H9 (cell line): ENCODE measurements around the gene DNAJC8. TPM values are rescaled to one million over a fixed set of nuclear protein-coding genes. Genes with fewer than 3 reads are reported as not detected.

Experiments
- DNase-seq: peaks from one replicate; pipeline ENCODE4 v3.0.0-alpha.2; 2017
- H2AFZ ChIP-seq: one replicate; pipeline ENCODE4 v1.6.1; 2013; ENCODE audit warnings: mild to moderate bottlenecking, low read length, control low read depth, moderate library complexity
- H2AK5ac ChIP-seq: 2 replicates; pipeline ENCODE4 v1.6.1; 2013; ENCODE audit warnings: low read length, control low read depth, mixed read lengths; ENCODE audit not compliant: insufficient read length
- H2BK120ac ChIP-seq: one replicate; pipeline ENCODE4 v1.6.1; 2013; ENCODE audit warnings: low read depth, mild to moderate bottlenecking, low read length, control low read depth, inconsistent platforms; ENCODE audit not compliant: poor library complexity, severe bottlenecking
- H2BK12ac ChIP-seq: 2 replicates; pipeline ENCODE4 v1.6.1; 2013; ENCODE audit warnings: low read length, control low read depth, mixed read lengths, low read depth; ENCODE audit not compliant: insufficient read length
- H2BK15ac ChIP-seq: 2 replicates; pipeline ENCODE4 v1.6.1; 2013; ENCODE audit warnings: low read depth, low read length, control low read depth
- H2BK20ac ChIP-seq: one replicate; pipeline ENCODE4 v1.6.1; 2013; ENCODE audit warnings: low read depth, mild to moderate bottlenecking, low read length, control low read depth, inconsistent platforms; ENCODE audit not compliant: poor library complexity, severe bottlenecking
- H2BK5ac ChIP-seq: 2 replicates; pipeline ENCODE4 v1.6.1; 2013; ENCODE audit warnings: low read length, control low read depth, mixed read lengths; ENCODE audit not compliant: insufficient read length
- H3K14ac ChIP-seq: 2 replicates; pipeline ENCODE4 v1.6.1; 2013; ENCODE audit warnings: low read length, control low read depth; ENCODE audit not compliant: insufficient read depth
- H3K18ac ChIP-seq: 2 replicates; pipeline ENCODE4 v1.6.1; 2013; ENCODE audit warnings: low read depth, mild to moderate bottlenecking, mixed read lengths, low read length, control low read depth; ENCODE audit not compliant: insufficient read length
- H3K23ac ChIP-seq: 2 replicates; pipeline ENCODE4 v1.6.1; 2013; ENCODE audit warnings: low read length, control low read depth, mixed read lengths, low read depth; ENCODE audit not compliant: insufficient read length
- H3K23me2 ChIP-seq: 2 replicates; pipeline ENCODE4 v1.6.1; 2013; ENCODE audit warnings: low read depth, mild to moderate bottlenecking, mixed read lengths, low read length, control low read depth; ENCODE audit not compliant: insufficient read length, poor library complexity, severe bottlenecking
- H3K27ac ChIP-seq: 2 replicates; pipeline ENCODE4 v1.5.1; 2013; ENCODE audit warnings: low read length, control low read depth, mixed read lengths, low read depth; ENCODE audit not compliant: insufficient read length
- H3K27me3 ChIP-seq: 2 replicates; pipeline ENCODE4 v1.6.1; 2013; ENCODE audit warnings: low read length, control low read depth, inconsistent platforms; ENCODE audit not compliant: insufficient read depth
- H3K4ac ChIP-seq: 2 replicates; pipeline ENCODE4 v1.6.1; 2013; ENCODE audit warnings: low read depth, mild to moderate bottlenecking, control low read depth, inconsistent platforms, low read length, moderate library complexity
- H3K4me1 ChIP-seq: 2 replicates; pipeline ENCODE4 v1.6.1; 2013; ENCODE audit warnings: low read length, control low read depth, inconsistent platforms; ENCODE audit not compliant: insufficient read depth
- H3K4me2 ChIP-seq: 2 replicates; pipeline ENCODE4 v1.6.1; 2013; ENCODE audit warnings: low read length, control low read depth, mixed read lengths; ENCODE audit not compliant: insufficient read length, insufficient read depth
- H3K56ac ChIP-seq: 2 replicates; pipeline ENCODE4 v1.6.1; 2013; ENCODE audit warnings: low read depth, mild to moderate bottlenecking, mixed read lengths, low read length, control low read depth; ENCODE audit not compliant: insufficient read length
- H3K79me1 ChIP-seq: 2 replicates; pipeline ENCODE4 v1.6.1; 2013; ENCODE audit warnings: low read depth, mild to moderate bottlenecking, moderate library complexity, low read length, control low read depth, inconsistent platforms; ENCODE audit not compliant: insufficient read depth, poor library complexity, severe bottlenecking
- H3K79me2 ChIP-seq: 2 replicates; pipeline ENCODE4 v1.6.1; 2013; ENCODE audit warnings: low read length, control low read depth, inconsistent platforms; ENCODE audit not compliant: insufficient read depth
- H3K9ac ChIP-seq: 2 replicates; pipeline ENCODE4 v1.6.1; 2013; ENCODE audit warnings: low read length, control low read depth, mixed read lengths; ENCODE audit not compliant: insufficient read length; ENCODE audit errors: extremely low read depth
- H3K9me3 ChIP-seq: one replicate; pipeline ENCODE4 v1.6.1; 2013; ENCODE audit warnings: low read depth, low read length, inconsistent platforms; ENCODE audit not compliant: control insufficient read depth
- H3T11ph ChIP-seq: one replicate; pipeline ENCODE4 v1.6.1; 2013; ENCODE audit warnings: mild to moderate bottlenecking, low read length, control low read depth, inconsistent platforms
- H4K20me1 ChIP-seq: one replicate; pipeline ENCODE4 v1.6.1; 2013; ENCODE audit not compliant: control insufficient read depth, insufficient read length, insufficient read depth
- H4K5ac ChIP-seq: 2 replicates; pipeline ENCODE4 v1.6.1; 2013; ENCODE audit warnings: low read depth, mild to moderate bottlenecking, mixed read lengths, low read length, control low read depth; ENCODE audit not compliant: insufficient read length
- H4K8ac ChIP-seq: replicated peaks from 2 replicates; pipeline ENCODE4 v1.6.1; 2013; ENCODE audit warnings: low read length, control low read depth, mixed read lengths, low read depth; ENCODE audit not compliant: insufficient read length
- H4K91ac ChIP-seq: 2 replicates; pipeline ENCODE4 v1.6.1; 2013; ENCODE audit warnings: low read depth, mild to moderate bottlenecking, moderate library complexity, mixed read lengths, low read length, control low read depth; ENCODE audit not compliant: insufficient read length
- H3K27ac Mint-ChIP-seq, 3 experiments: 2 replicates in 2 of 3; 3 replicates in 1 of 3; pipeline ENCODE4 v1.8.0; 2020 to 2021; ENCODE audit warnings: mixed read lengths in 3 of 3, mild to moderate bottlenecking in 1 of 3, moderate library complexity in 1 of 3
- H3K27me3 Mint-ChIP-seq: 2 replicates; pipeline ENCODE4 v1.8.0; 2021; ENCODE audit warnings: low read depth, mild to moderate bottlenecking, moderate library complexity, mixed read lengths
- H3K36me3 Mint-ChIP-seq, 3 experiments: 2 replicates in 2 of 3; 3 replicates in 1 of 3; pipeline ENCODE4 v1.8.0; 2020 to 2021; ENCODE audit warnings: low read depth in 3 of 3, mixed read lengths in 3 of 3; ENCODE audit not compliant: insufficient read depth in 1 of 3
- H3K4me1 Mint-ChIP-seq, 2 experiments: 2 replicates each; pipeline ENCODE4 v1.8.0; 2020; ENCODE audit warnings: mixed read lengths in 2 of 2
- H3K4me3 Mint-ChIP-seq, 2 experiments: 2 replicates in 1 of 2; 3 replicates in 1 of 2; pipeline ENCODE4 v1.8.0; 2020 to 2021; ENCODE audit warnings: mild to moderate bottlenecking in 2 of 2, mixed read lengths in 2 of 2, moderate library complexity in 1 of 2
- H3K9me3 Mint-ChIP-seq, 2 experiments: 2 replicates in 1 of 2; 3 replicates in 1 of 2; pipeline ENCODE4 v1.8.0; 2020; ENCODE audit warnings: mild to moderate bottlenecking in 2 of 2, mixed read lengths in 2 of 2, moderate library complexity in 1 of 2
- WGBS: extraction: QIAGEN DNeasy Blood & Tissue Kit; methylation state at CpG from one replicate; pipeline ENCODE4 v1.1.7; 2013; ENCODE audit warnings: missing lambda C conversion rate, low lambda C conversion rate, mixed read lengths; ENCODE audit not compliant: insufficient read length; ENCODE audit errors: extremely low coverage; 5-methylcytosine and 5-hydroxymethylcytosine counted together
- total RNA-seq: library from RNA; stranded (reverse); gene quantifications from 2 replicates; pipeline ENCODE4 v1.2.1, GENCODE V29; 2021
- TF ChIP-seq, protein P1 (sequence below): fragments of 200-600 bp; sonication (generic); conservative IDR thresholded peaks from 3 replicates; pipeline ENCODE4 v1.8.0; 2021; ENCODE audit warnings: antibody characterized with exemption, mild to moderate bottlenecking

DNAJC8 gene
- total RNA-seq, 1 experiment from 2014 or later, result 132 TPM

DNA sequence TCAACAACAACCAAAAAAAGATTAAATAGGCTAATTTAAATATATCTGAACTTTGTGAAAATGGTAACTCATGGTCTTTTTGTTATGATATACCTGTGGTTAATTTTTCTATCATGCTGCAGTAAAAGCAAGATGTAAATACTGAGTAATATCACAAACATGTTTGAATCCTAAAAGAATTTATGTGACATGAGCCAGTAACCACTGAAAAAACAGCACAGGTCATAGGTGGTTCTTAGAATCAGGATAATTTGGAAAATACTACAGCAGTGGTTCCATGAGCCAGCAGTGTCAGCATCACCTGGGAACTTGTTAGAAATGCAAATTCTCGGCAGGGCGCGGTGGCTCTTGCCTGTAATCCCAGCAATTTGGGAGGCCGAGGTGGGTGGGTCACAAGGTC lies 7.2 kb upstream of the DNAJC8 start:
- WGBS, result no CpG with 5 or more reads among the region's 4 CpGs
- Histone ChIP-seq H2BK20ac (no peak overlapping the region), H3K14ac (no peak overlapping the region), H3K23me2 (peaks cover 11% of the 10 kb centered on the region), H3K18ac (no peak overlapping the region), H2BK5ac (no peak overlapping the region), H4K5ac (no peak overlapping the region), H2BK15ac (no peak overlapping the region), H4K20me1 (no peaks in the 10 kb centered on the region), H3K56ac (no peak overlapping the region), H3K9ac (no peak overlapping the region), H3K79me2 (peaks cover 6% of the 10 kb centered on the region; the same call in 1 of the 2 replicates), H4K91ac (no peak overlapping the region), H3K27me3 (no peaks in the 10 kb centered on the region), H2BK120ac (no peak overlapping the region), H3K4me2 (no peak overlapping the region), H2AFZ (no peak overlapping the region), H3K23ac (no peak overlapping the region), H3T11ph (no peak overlapping the region), H2BK12ac (no peak overlapping the region), H3K4ac (no peak overlapping the region), H4K8ac (no peak overlapping the region), H3K79me1 (peaks cover 5% of the 10 kb centered on the region), H3K27ac (no peak overlapping the region), H2AK5ac (no peak overlapping the region), H3K4me1 (no peaks in the 10 kb centered on the region), H3K9me3 (no peaks in the 10 kb centered on the region)
- DNase-seq, result no peak
- Mint-ChIP-seq H3K4me1 (peaks cover 0 to 3% of the 10 kb centered on the region in 2 experiments; a peak in 1 of 4 replicates), H3K27me3 (no peaks in the 10 kb centered on the region), H3K9me3 (no peaks in the 10 kb centered on the region), H3K27ac (no peak overlapping the region; a peak in 1 of 7 replicates), H3K36me3 (peaks cover 0 to 2% (median 0%) of the 10 kb centered on the region in 3 experiments; a peak in 1 of 7 replicates), H3K4me3 (no peak overlapping the region)
- TF ChIP-seq, protein P1, sequence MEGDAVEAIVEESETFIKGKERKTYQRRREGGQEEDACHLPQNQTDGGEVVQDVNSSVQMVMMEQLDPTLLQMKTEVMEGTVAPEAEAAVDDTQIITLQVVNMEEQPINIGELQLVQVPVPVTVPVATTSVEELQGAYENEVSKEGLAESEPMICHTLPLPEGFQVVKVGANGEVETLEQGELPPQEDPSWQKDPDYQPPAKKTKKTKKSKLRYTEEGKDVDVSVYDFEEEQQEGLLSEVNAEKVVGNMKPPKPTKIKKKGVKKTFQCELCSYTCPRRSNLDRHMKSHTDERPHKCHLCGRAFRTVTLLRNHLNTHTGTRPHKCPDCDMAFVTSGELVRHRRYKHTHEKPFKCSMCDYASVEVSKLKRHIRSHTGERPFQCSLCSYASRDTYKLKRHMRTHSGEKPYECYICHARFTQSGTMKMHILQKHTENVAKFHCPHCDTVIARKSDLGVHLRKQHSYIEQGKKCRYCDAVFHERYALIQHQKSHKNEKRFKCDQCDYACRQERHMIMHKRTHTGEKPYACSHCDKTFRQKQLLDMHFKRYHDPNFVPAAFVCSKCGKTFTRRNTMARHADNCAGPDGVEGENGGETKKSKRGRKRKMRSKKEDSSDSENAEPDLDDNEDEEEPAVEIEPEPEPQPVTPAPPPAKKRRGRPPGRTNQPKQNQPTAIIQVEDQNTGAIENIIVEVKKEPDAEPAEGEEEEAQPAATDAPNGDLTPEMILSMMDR, result no peak
